ENCODE data around the gene FGF6. TPM values are rescaled to one million over a fixed set of nuclear protein-coding genes. Genes with fewer than 3 reads are reported as not detected.

The FGF6 gene
- total RNA-seq, 1 donor: not detected

DNA sequence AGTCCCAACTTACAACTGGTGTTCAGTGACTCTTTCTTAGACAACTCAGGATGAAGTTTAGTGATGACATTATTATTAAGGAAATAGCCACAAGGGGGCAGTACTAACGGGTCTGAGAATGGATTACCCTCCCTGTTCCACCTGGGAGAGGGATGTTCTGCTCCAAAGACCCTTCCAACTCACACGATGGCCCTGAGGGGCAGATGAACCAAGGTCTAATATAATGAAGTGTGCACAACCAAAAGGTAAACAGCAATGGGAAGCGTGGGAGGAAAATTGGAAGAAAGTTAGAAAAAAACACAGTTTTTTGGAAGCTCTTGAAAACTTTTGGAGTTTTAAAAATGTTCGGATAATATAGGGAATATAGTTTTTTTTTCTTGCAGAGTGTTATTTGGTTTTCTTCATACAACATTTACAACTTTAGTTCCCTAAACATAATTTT is 24.0 kb downstream of the FGF6 start:
- H3K4me3 ChIP-seq (ENCODE audit: low read depth, low read length): no peak overlapping the region
- DNase-seq (ENCODE audit: low read depth): peak; percentile 32
- TF ChIP-seq, protein P1, sequence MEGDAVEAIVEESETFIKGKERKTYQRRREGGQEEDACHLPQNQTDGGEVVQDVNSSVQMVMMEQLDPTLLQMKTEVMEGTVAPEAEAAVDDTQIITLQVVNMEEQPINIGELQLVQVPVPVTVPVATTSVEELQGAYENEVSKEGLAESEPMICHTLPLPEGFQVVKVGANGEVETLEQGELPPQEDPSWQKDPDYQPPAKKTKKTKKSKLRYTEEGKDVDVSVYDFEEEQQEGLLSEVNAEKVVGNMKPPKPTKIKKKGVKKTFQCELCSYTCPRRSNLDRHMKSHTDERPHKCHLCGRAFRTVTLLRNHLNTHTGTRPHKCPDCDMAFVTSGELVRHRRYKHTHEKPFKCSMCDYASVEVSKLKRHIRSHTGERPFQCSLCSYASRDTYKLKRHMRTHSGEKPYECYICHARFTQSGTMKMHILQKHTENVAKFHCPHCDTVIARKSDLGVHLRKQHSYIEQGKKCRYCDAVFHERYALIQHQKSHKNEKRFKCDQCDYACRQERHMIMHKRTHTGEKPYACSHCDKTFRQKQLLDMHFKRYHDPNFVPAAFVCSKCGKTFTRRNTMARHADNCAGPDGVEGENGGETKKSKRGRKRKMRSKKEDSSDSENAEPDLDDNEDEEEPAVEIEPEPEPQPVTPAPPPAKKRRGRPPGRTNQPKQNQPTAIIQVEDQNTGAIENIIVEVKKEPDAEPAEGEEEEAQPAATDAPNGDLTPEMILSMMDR (IDR thresholded peaks at IDR 0.05; ENCODE audit: insufficient read depth, low read depth, low read length): peak; percentile 69

DNA sequence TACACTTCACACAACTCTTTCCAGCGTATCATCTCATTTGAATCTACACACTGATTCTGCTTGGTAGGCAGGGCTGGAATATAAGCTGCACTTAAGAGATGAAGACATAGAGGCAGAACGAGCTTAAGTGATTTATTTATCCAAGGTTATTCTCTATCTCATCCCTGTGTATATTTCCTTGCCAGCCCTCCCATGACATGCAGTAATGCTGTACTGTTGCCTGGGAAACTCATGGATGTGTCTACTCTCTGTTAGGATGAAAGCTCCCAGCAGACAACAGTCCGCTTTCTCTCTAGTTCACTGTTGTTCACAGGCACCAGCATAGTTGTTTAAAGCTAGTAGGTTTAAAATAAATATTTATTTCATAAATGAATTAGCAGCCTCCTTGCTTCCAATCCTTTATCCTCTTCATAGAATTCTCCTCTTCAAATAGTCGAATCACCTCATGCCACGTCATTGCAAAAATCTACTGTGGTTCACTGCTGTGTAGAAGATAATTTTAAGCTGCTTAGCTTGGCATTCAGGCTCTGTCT is 25.4 kb downstream of the FGF6 start:
- TF ChIP-seq, protein P1 (IDR thresholded peaks at IDR 0.05; ENCODE audit: insufficient read depth, low read depth, low read length): no peak
- no peak for DNase-seq (ENCODE audit: low read depth)
- H3K4me3 ChIP-seq (ENCODE audit: low read depth, low read length): no peak overlapping the region

DNA sequence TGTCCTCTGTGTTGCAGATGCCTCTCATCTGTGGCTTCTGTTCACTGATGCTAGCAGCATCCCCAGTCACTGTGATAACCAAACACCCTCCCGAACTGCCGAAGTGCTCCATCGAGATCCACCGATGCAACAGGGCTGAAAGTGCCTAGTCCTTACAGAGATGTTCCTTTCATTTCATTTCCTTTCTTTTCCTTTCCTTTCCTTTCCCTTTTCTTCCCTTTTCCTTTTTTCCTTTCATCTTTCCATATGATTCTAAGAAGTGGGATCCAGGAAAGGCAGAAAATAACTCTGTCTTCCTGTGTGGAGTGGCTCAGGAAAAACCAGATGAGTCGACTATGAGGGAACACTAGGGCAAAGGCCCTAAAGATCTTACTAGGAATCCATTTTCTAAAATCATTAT is 26.7 kb downstream of the FGF6 start:
- H3K4me3 ChIP-seq (ENCODE audit: low read depth, low read length): no peak overlapping the region
- DNase-seq (ENCODE audit: low read depth): no peak
- TF ChIP-seq, protein P1 (IDR thresholded peaks at IDR 0.05; ENCODE audit: insufficient read depth, low read depth, low read length): no peak

DNA sequence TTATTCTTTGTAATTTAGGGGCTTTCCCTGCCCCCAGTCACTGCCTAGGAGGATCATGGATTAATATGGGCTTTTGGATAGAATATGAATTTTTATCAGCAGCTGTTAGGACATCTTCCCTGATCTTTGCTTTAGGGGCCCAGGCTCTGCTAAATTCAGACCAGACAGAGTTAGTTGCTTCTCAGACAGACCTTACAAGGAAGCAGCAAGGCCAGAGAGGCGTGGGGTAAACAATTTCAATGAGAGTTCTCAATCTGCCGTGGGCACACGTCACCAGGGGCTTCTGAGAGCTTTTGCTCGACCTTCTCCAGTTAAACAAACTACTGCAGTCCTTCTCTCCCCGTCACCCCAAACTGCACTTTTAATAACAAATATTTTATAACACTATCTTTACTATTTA is 27.7 kb downstream of the FGF6 start:
- no peak for DNase-seq (ENCODE audit: low read depth)
- TF ChIP-seq, protein P1 (IDR thresholded peaks at IDR 0.05; ENCODE audit: insufficient read depth, low read depth, low read length): no peak
- no peak overlapping the region for H3K4me3 ChIP-seq (ENCODE audit: low read depth, low read length)

DNA sequence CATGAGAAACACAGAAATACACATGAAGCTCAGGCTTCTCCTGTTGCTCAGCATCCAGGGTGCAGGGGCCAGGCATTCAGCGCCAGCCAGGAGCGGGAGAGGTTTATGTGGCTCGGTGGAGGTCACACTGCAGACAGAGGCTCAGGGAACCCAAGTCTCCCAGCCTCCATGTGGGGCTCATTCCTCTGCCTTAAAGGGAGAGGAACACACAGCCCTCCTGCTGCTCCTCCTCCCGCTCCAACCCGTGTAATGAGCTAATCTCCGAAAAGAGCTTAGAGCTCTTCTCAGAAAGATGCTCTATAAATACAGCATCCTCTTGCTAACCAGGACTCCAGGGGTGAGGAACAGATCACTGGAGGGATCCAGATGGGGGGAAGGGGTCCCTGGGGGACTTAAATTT is 28.2 kb downstream of the FGF6 start:
- H3K4me3 ChIP-seq (ENCODE audit: low read depth, low read length): no peak overlapping the region
- DNase-seq (ENCODE audit: low read depth): no peak
- TF ChIP-seq, protein P1 (IDR thresholded peaks at IDR 0.05; ENCODE audit: insufficient read depth, low read depth, low read length): no peak

DNA sequence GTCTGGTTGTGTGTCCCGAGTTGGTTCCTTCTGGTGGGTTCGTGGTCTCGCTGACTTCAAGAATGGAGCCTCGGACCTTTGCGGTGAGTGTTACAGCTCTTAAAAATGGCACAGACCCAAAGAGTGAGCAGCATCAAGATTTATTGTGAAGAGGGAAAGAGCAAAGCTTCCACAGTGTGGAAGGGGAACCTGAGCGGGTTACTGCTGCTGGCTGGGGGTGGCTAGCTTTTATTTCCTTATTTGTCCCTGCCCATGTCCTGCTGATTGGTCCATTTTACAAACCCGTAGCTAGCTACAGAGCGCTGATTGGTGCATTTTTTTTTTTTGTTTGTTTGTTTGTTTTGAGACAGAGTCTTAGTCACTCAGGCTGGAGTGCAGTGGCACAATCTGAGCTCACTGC is 29.3 kb downstream of the FGF6 start:
- TF ChIP-seq, protein P1 (IDR thresholded peaks at IDR 0.05; ENCODE audit: insufficient read depth, low read depth, low read length): no peak
- H3K4me3 ChIP-seq (ENCODE audit: low read depth, low read length): no peak overlapping the region
- no peak for DNase-seq (ENCODE audit: low read depth)

DNA sequence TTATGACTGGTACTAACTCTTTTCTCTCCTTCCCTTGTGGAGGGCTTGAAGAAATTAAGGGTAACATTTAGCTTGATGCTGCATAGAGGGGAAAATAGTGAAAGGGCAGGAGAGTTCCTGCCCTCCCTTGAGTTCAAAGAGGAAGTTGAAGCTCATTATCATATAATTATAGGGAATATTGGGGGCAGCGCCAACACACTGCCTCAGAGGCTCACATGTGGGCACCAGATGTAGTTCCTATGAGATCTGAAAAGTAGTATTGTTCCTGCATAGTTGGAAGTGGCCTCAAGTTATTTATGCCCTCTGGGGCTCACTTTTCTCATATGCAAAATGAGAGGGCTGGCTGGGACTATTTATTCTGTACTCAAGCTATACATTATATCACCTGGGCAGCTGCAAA is 33.1 kb downstream of the FGF6 start:
- H3K4me3 ChIP-seq (ENCODE audit: low read depth, low read length): no peak overlapping the region
- TF ChIP-seq, protein P1 (IDR thresholded peaks at IDR 0.05; ENCODE audit: insufficient read depth, low read depth, low read length): no peak
- no peak for DNase-seq (ENCODE audit: low read depth)

Data from fibroblast of villous mesenchyme (primary cell).